Choroid plexus epithelial cell (primary cell): ENCODE measurements around the gene ARHGAP32.

ENCODE experiments used
- DNase-seq: peaks from one replicate; pipeline ENCODE4 v3.0.0-alpha.2; 2010; ENCODE audit warnings: low read depth
- H3K4me3 ChIP-seq: 2 replicates; pipeline ENCODE4 v1.5.1; 2011; ENCODE audit warnings: low read depth, mild to moderate bottlenecking, control low read depth, low read length, moderate library complexity
- CTCF ChIP-seq: conservative IDR thresholded peaks from 2 replicates; pipeline ENCODE4 v1.5.1; 2011; ENCODE audit warnings: low read depth, mild to moderate bottlenecking, control low read depth, inconsistent platforms, low read length, moderate library complexity

ARHGAP32 gene

GRCh38 chr11:129061492-129062230, 130.5 kb downstream of the ARHGAP32 start:
- no peak for TF ChIP-seq CTCF
- DNase-seq = peak; percentile 72
- H3K4me3 ChIP-seq = no peak overlapping the region

GRCh38 chr11:129056916-129057315, 135.2 kb downstream of the ARHGAP32 start:
- no peak overlapping the region for H3K4me3 ChIP-seq
- DNase-seq = no peak
- TF ChIP-seq CTCF = no peak

GRCh38 chr11:129055196-129055595, 136.9 kb downstream of the ARHGAP32 start:
- DNase-seq = no peak
- H3K4me3 ChIP-seq = no peak overlapping the region
- TF ChIP-seq CTCF = no peak

GRCh38 chr11:129048911-129049310, 143.2 kb downstream of the ARHGAP32 start:
- DNase-seq = no peak
- no peak for TF ChIP-seq CTCF
- H3K4me3 ChIP-seq = no peak overlapping the region

- no peak for TF ChIP-seq CTCF
- no peak for DNase-seq
These were observed 147.0 kb downstream of the ARHGAP32 start for GRCh38 chr11:129045150-129045549.

GRCh38 chr11:129042503-129042902, 149.6 kb downstream of the ARHGAP32 start:
- no peak for DNase-seq
- H3K4me3 ChIP-seq = no peak overlapping the region
- no peak for TF ChIP-seq CTCF

More at GRCh38 chr11:129045150-129045549, 147.0 kb downstream of the ARHGAP32 start:
- no peak overlapping the region for H3K4me3 ChIP-seq

GRCh38 chr11:129041611-129042018, 150.5 kb downstream of the ARHGAP32 start:
- H3K4me3 ChIP-seq = no peak overlapping the region
- no peak for DNase-seq
- TF ChIP-seq CTCF = no peak
